Left lung (tissue), 10 donors: ENCODE data around the gene AZIN2. TPM values are rescaled to one million over a fixed set of nuclear protein-coding genes. Genes with fewer than 3 reads are reported as not detected.
"Not testable (repeated sequence)": the region's sequence is repeated elsewhere in the genome, so short reads cannot be mapped to it uniquely, and the experiment has no call there.

ENCODE experiments used
- ATAC-seq: fragments of 200-7000 bp; cut with Tn5 transposase; one replicate; pipeline ENCODE4 v1.9.1; 2020; ENCODE audit warnings: moderate library complexity
- DNase-seq, 4 donors: peaks; one replicate each; pipeline ENCODE4 v3.0.0-alpha.2; 2013 to 2020
- H3K27ac ChIP-seq, 2 donors: fragments of 200-600 bp; sonication (generic) in 1 of 2; one replicate each; pipeline versions ENCODE4 v1.5.0 to v1.8.0; 2020 to 2021
- H3K27me3 ChIP-seq, 2 donors: fragments of 200-600 bp; sonication (generic) in 1 of 2; one replicate each; pipeline versions ENCODE4 v1.5.0 to v1.8.0; 2020 to 2021
- H3K36me3 ChIP-seq, 2 donors: fragments of 200-600 bp; sonication (generic) in 1 of 2; one replicate each; pipeline versions ENCODE4 v1.5.0 to v1.8.0; 2020 to 2021
- H3K4me1 ChIP-seq, 2 donors: fragments of 200-600 bp; one replicate each; pipeline ENCODE4 v1.8.0; 2021
- H3K4me3 ChIP-seq, 2 donors: fragments of 200-600 bp; sonication (generic) in 1 of 2; one replicate each; pipeline versions ENCODE4 v1.5.0 to v1.8.0; 2020 to 2021; ENCODE audit warnings: mild to moderate bottlenecking in 1 of 2
- H3K9me3 ChIP-seq, 2 donors: fragments of 200-600 bp; sonication (generic) in 1 of 2; one replicate each; pipeline versions ENCODE4 v1.5.0 to v1.8.0; 2020 to 2021
- CTCF ChIP-seq, 2 donors: fragments of 200-600 bp; sonication (generic) in 1 of 2; IDR thresholded peaks; one replicate each; pipeline versions ENCODE4 v1.5.0 to v1.8.0; 2021; ENCODE audit warnings: antibody characterized with exemption in 2 of 2
- intact Hi-C, 2 donors: fragments of 100-400 bp; cut with DNase I; formaldehyde crosslinking; loops; one replicate each; pipeline versions ENCODE4 v1.11.2 to v1.14.2; 2022
- polyA plus RNA-seq, 6 donors: library from polyadenylated mRNA; unstranded; fragments of 120-200 nt; gene quantifications; one replicate each; pipeline ENCODE4 v1.2.1, GENCODE V29; 2013; ENCODE audit not compliant: insufficient read length in 6 of 6
- total RNA-seq, 2 donors: library from RNA; stranded (reverse); fragmentation: NEBNext Ultra II Directional; extraction: Animal tissue kit (Norgen Biotek cat#: 25700); gene quantifications; one replicate each; pipeline ENCODE4 v1.2.1, GENCODE V29; 2021
- donor health status: DM: no; HTN: yes; CAD: no.
- donor health status: DM: no; HTN: no; CAD: no.

The AZIN2 gene
- total and polyA plus RNA-seq, 8 donors: 2.3 to 13.1 (median 8.6) TPM

GRCh38 chr1:33128781-33129180, 47.8 kb downstream of the AZIN2 start:
- no peak for TF ChIP-seq CTCF (IDR thresholded peaks at IDR 0.05)
- Histone ChIP-seq H3K9me3 (no peaks in the 10 kb centered on the region), H3K4me3 (no peak overlapping the region), H3K4me1 (peaks cover 0 to 17% of the 10 kb centered on the region in 2 donors), H3K27ac (no peak overlapping the region), H3K27me3 (no peaks in the 10 kb centered on the region), H3K36me3 (no peaks in the 10 kb centered on the region)
- no peak for ATAC-seq
- intact Hi-C loops: no loop called here
- no peak for DNase-seq

GRCh38 chr1:33130297-33130696, 49.3 kb downstream of the AZIN2 start:
- no peaks in the 10 kb centered on the region for H3K36me3 ChIP-seq
- no peak for ATAC-seq
- no peak overlapping the region for H3K27ac ChIP-seq
- no peaks in the 10 kb centered on the region for H3K27me3 ChIP-seq
- no peak overlapping the region for H3K4me3 ChIP-seq
- intact Hi-C loops: no loop called here
- no peak for TF ChIP-seq CTCF (IDR thresholded peaks at IDR 0.05)
- peaks cover 0 to 17% of the 10 kb centered on the region in 2 donors for H3K4me1 ChIP-seq
- no peaks in the 10 kb centered on the region for H3K9me3 ChIP-seq
- DNase-seq: no peak

- no peak overlapping the region for H3K27ac ChIP-seq
- DNase-seq (no peak), ATAC-seq (no peak)
- intact Hi-C loops: no loop called here
- H3K27me3 ChIP-seq: no peaks in the 10 kb centered on the region
- H3K9me3 ChIP-seq: no peaks in the 10 kb centered on the region
- H3K4me3 ChIP-seq: no peak overlapping the region
- no peak for TF ChIP-seq CTCF (IDR thresholded peaks at IDR 0.05)
- H3K4me1 ChIP-seq: peaks cover 0 to 14% of the 10 kb centered on the region in 2 donors
- no peaks in the 10 kb centered on the region for H3K36me3 ChIP-seq
Observed at GRCh38 chr1:33131191-33131590, 50.2 kb downstream of the AZIN2 start.

GRCh38 chr1:33132549-33132948, 51.6 kb downstream of the AZIN2 start:
- Histone ChIP-seq H3K9me3 (no peaks in the 10 kb centered on the region), H3K27ac (no peak overlapping the region), H3K36me3 (no peaks in the 10 kb centered on the region), H3K27me3 (no peaks in the 10 kb centered on the region), H3K4me1 (peaks cover 0 to 7% of the 10 kb centered on the region in 2 donors), H3K4me3 (no peak overlapping the region)
- ATAC-seq (no peak), DNase-seq (no peak)
- intact Hi-C loops: no loop called here
- TF ChIP-seq CTCF (IDR thresholded peaks at IDR 0.05): no peak

- no peaks in the 10 kb centered on the region for H3K4me1 ChIP-seq
- ATAC-seq: no peak
- H3K4me3 ChIP-seq: no peak overlapping the region
- no peaks in the 10 kb centered on the region for H3K27me3 ChIP-seq
- H3K27ac ChIP-seq: no peak overlapping the region
- no peaks in the 10 kb centered on the region for H3K36me3 ChIP-seq
- DNase-seq: no peak
- H3K9me3 ChIP-seq: no peaks in the 10 kb centered on the region
- no peak for TF ChIP-seq CTCF (IDR thresholded peaks at IDR 0.05)
- intact Hi-C loops: no loop called here
Observed at GRCh38 chr1:33133478-33134105, 52.6 kb downstream of the AZIN2 start.

GRCh38 chr1:33136041-33136440, 55.1 kb downstream of the AZIN2 start:
- DNase-seq, ATAC-seq, H3K4me1 ChIP-seq, intact Hi-C loops, H3K27me3 ChIP-seq, H3K4me3 ChIP-seq, H3K27ac ChIP-seq, H3K36me3 ChIP-seq, H3K9me3 ChIP-seq: not testable (repeated sequence)
